GM18502 (cell line): ENCODE data around the gene POU2F3.

Experiments used
- ATAC-seq: cut with Tn5 transposase; IDR thresholded peaks from one replicate; pipeline ENCODE4 v1.9.1; 2021; ENCODE audit warnings: mild to moderate bottlenecking; ENCODE audit not compliant: unreplicated experiment, poor library complexity

The POU2F3 gene

DNA sequence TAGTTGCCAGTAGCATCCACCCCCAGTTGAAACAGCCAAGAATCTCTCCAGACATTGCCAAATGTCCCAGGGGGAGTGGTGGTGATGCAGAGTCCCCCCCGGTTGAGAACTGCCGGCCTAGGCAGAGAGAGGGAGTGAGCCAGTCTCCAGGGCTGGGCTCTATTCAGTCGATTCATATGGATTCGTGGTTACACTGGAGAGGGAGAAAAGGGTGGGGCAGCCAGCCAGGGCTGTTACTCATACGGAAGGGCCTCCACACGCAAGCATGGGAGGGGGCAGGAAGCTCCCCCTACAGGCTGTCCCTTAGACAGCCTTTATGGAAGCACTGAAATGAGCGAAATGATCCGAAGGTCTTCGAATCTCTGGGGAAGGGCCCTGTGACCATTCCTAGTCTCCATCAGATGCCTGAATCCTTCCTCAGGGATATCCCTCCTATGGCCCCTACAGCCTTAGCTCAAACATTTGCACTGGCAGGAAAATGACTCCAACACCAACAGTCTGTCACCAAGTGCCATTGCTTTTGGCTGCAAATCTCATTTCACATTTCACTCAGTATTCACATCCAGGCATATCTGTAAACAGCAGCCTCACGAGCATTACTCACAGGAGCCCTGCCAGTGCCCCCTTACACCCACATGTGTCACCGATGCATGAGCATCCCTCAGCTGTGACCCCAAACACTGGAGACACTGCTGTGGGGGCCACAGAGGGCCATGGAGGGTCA lies 66.7 kb downstream of the POU2F3 start:
- ATAC-seq = no peak

DNA sequence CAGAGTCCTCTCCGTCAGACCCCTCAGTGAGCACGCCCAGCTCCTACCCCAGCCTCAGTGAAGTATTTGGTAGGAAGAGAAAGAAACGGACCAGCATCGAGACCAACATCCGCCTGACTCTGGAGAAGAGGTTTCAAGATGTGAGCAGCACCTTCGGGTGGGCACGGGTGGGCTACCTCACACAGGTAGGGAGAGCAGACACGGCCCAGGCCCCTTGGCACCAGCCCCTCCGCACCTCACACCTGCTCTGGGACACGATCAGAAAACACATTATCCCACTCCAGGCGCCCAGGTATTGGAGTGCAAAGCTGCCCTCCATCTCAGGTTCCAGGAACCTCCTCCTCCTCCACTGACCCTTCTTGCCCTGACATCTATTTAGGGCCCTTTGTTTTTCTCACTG lies 67.5 kb downstream of the POU2F3 start:
- ATAC-seq = no peak

DNA sequence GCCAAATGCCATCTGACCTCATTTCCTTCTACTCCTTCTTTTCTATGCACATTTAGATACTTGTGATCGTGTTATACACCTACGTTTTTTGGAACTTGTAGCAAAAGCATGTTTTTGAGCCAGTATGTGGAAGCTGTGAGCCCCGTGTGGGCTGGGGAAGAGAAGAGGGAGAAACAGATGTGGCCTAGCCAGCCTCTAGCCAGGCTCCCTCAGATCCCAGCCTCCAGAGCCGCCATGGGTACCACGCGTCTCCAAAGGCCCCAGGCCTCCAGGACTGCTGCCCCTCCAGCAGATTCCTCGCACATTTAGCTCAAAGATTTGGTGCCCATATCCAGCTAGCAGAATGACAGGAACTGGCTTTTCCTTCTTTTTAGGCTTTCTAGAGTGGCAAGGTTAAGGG lies 68.1 kb downstream of the POU2F3 start:
- no peak for ATAC-seq

DNA sequence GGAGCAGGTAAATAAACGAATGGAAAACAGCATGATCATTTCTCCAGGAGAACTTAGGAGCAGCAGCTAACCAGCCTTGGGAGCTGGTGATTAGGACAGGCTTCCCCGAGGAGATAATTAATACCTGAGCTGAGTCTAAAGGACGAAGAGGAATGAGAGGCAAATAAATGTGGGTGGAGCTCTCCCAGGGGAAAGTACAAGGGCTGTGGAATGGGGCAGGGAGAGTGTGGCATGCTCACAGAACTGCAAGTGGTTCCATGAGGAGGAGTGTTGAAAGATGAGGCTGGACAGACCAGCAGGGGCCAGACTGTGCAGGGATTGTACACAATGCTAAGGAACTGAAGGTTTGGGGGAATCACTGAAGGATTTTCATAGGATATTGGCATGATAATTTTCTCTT lies 70.9 kb downstream of the POU2F3 start:
- no peak for ATAC-seq

DNA sequence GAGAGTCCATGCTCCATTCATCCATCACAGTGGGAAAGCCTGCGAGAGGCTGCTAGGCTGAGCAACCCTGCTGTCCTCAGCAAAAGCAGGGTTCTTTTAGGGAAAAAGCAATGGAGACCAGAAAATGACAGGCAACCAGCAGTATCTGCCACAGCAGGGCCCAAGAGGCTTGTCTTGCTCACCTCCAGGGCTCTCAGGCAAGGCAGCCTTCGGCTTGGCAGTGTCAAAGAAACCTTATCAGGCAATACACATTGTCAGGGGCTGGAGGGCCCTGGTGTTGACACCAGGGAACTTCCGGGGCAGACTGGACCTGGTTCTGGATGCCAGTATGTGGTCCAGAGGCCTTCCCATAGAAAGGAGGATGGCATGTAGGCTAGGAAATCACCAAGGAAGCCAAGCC lies 74.9 kb downstream of the POU2F3 start:
- no peak for ATAC-seq

DNA sequence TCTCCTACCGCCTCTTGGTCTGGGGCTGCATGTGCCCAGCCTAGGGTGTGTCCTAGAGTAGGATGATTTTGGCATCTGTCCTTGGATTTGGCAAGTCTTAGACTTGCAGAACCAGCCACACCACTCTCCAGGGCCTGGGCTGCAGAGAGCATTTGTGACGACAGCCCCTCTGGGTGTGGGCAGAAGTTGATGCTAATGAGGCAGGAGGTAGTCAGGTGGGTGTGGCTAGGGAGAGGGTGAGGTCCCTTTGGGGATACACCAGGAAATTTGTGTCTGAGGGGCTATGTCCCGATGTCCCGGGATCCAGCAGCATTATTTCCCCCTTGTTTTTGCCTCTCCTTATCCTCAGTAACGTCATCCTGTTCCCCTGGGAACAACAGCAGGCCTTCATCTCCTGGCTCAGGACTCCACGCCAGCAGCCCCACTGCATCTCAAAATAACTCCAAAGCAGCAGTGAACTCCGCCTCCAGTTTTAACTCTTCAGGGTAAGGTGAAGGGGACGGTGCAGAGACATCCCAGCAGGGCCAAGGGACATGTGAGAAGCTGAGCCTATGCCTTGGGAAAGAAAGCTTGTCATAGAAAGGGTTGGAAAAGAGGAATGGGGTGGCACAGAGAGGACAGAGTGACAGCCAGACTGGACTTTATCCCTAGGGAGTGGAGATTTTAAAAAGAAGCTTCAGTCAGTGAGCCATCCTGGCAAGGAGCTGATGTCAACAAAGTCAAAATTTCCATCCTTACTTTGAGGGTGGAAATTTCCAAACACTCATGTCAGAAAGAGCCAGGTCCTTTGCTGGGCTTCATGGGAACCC lies 77.1 kb downstream of the POU2F3 start:
- ATAC-seq = no peak

DNA sequence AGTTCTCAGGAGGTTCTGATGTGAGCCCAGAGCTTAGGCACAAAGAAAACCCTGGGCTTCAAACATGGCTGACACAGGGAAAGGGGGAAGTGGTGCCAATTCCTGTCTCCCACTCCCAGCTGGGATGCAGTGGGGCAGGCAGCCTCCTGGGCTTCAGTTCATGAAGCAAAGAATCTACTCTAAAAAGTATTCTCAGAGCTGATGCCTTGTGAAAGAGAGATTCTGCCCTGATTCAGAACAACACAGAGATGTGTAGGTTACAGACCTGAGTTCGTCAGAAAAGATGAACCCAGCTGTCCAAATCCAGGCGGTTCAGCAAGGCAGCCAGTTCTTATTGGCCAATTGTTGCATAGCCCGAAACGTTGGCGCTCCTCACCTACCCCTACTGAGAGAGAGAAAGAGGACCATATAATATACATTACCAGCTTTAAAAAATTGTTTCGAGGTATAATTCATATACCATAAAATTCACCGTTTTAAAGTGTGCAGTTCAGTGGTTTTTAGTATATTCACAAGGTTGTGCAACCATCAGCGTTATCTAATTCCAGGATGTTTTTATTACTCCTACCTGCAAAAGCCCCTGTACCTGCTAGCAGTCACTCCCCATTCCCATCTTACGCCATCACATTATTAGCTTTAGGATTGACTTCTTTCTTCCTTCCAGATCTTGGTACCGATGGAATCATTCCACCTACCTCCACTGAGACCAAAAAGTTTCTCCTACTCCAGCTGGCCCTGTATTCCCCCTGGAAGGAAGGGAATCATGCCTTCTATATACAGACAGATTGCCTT lies 77.9 kb downstream of the POU2F3 start:
- no peak for ATAC-seq

DNA sequence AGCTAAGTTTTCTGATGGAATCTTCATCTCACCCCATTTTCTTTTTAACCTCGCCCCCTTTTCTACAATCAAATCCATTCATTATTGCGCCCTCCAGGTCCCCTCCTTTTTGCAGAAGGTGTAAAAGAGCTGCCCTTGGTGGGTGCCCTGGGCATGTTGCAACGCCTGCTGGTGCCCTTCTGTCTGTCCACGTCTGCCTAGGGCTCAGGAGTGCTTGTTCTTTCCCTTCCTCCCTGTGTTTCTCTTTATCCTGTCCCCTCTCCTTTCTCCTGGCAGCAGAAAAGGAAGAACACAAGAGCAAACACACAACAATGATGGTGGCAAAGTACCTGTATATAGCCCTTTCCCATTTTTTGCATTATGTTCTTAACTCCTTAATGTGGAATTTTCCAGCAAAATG lies 79.0 kb downstream of the POU2F3 start:
- ATAC-seq = no peak

DNA sequence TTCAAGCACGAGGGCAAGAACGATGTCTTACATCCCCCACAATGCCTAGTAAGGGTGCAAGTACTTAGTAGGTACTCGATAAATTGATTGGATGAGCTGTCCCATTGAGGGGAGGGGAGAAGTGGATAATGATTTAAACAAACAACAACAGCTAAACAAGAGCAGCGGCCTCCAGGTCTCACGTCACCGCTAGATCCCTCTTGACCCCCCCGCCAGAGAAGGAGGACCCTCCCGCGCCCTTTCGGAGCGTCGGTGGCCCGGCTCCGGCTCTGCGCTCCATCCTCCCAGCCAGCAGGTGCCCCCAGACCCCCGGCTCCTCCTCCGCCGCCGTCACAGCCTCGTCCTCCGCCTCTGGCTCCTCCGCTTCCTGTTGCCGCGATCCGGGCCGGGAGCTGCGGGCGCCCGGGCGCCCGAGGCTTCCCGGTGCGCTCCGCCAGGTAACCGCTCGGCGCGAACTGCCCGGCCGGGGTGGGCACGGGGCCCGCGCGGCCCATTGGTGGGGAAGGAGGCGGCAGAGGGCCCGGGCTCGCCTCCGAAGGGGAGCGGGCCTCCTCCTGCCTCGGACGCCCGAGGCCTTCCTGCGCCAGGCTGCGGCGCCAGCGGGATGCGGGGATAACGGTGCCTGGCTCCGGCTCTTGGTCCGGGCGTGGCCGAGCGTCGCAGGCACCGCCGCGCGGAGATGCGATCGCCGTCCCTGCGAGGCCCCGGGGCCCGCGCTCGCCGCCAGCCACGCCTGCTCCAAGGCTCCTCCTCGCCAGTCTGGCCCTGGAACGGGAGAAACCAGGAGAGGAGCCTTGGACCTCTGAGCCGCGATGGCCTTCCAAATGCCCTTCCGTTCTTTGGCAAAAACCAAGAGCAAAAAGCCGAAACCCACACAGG lies 85.2 kb downstream of the POU2F3 start, which contains the start of gene TLCD5:
TSS of gene TLCD5 (plus strand) at position 368 of the 879 bp plus-strand sequence. CDS start 2,143 bp downstream, outside the sequence.
- peak; percentile 71 for ATAC-seq

DNA sequence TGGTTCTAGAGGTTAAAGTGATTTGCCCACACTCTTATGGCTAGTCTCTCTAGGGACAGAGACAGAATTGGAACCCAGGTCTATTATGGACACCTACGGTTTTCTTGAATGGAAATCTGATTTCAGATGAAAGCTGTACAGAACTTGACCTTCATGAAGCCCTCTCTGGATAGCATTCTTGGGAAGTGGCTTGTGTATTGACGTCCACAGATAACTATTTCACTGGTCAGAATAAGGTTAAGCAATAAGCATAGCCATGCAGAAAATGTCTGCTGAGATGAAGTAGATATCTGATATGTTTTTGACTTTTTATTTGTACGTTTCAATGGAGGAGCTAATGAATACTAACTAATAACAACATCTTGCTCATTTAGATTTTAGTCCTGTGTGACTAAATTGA lies 86.3 kb downstream of the POU2F3 start:
- ATAC-seq = no peak

DNA sequence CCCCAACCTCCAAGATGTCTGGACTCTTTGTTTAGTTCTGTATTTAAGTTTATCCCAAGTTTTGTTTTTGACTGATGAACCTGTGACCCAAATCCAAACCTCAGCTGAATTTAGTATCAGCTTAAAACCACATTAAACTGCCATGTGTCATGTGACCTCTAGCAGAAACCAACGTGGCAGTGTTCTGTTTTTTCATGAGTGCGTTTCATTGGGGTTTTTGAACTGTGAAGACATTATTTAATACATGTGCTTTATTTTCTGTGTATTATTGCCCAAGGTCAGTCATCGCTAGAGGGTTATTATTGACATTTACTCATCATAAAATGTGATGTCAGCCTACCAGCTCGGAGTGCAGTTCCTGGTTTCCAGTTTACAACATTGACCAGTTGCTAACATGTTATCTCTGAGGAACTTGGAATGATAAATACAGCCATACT lies 86.9 kb downstream of the POU2F3 start:
- no peak for ATAC-seq

DNA sequence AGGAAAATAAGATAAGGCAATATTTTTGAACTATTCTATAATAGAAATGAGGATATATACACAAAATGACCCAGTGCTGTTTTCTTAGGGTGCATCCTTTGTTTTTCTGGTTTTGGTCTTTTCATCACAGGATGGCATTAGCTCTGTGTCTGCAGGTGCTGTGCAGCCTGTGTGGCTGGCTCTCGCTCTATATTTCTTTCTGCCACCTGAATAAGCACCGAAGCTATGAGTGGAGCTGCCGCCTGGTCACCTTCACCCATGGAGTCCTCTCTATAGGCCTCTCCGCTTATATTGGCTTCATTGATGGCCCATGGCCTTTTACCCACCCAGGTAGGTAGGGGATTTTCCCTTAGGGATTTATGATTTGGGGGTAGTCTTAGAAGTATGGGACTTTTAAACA lies 87.4 kb downstream of the POU2F3 start:
- no peak for ATAC-seq

DNA sequence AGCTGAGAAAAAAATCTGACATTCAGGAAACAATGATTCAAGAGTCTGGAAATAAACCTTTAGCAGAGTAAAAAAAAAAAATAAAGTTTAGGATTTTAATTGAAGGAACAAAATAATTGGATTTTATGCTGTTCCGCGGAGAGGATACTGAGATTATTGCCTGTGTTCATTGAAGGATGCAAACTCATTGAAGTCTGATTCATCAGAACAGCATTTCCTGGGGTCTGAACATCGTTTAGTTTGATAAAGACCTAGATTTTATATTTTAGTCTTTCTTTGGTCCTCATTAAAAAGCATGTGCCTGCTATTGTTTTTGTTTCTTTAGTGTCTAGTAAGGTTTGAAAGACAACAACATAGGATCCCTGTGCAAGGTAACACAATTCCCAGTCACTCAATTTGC lies 89.6 kb downstream of the POU2F3 start:
- ATAC-seq = no peak

DNA sequence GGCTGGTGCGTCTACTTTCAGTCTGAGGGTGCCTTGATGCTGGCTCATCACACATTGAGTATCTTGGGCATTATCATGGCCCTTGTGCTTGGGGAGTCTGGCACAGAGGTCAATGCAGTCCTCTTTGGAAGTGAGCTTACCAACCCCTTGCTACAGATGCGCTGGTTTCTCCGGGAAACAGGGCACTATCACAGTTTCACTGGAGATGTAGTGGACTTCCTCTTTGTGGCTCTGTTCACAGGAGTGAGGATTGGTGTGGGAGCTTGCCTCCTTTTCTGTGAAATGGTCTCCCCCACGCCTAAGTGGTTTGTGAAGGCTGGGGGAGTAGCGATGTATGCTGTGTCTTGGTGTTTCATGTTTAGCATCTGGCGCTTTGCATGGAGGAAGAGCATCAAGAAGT lies 90.1 kb downstream of the POU2F3 start:
- ATAC-seq = no peak

DNA sequence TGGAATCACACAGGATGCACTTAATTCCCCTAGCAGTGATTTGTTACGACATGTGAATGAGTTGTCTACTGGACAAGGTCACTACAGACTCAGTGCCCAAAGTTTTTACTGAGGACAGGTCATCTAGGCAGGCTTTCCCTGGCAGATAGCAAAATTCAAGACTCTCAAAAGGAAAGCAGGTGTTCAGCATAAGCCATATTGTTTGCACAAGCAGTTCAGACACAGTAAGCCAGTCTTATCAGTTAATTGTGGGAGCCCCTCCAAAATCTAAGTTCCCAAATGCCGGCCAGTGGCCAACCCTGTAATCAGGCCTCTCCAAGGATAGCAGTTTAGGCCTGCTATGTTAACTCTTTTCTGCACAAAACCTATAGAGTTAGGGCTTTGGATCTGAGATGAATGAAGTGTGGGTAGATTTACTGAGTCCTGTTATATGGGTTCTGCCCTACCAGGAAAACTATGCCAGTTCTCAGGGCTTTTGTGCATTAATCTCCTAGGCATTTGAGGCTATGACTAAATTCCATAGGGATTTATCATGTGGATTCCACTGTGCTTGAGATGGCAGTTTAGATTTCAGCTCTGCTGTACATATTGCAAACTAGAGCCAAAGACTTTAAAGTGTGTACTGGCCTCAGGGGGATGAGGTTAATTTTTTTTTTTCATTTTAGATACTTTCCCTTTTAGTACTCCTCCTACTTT lies 91.5 kb downstream of the POU2F3 start:
- ATAC-seq = no peak

DNA sequence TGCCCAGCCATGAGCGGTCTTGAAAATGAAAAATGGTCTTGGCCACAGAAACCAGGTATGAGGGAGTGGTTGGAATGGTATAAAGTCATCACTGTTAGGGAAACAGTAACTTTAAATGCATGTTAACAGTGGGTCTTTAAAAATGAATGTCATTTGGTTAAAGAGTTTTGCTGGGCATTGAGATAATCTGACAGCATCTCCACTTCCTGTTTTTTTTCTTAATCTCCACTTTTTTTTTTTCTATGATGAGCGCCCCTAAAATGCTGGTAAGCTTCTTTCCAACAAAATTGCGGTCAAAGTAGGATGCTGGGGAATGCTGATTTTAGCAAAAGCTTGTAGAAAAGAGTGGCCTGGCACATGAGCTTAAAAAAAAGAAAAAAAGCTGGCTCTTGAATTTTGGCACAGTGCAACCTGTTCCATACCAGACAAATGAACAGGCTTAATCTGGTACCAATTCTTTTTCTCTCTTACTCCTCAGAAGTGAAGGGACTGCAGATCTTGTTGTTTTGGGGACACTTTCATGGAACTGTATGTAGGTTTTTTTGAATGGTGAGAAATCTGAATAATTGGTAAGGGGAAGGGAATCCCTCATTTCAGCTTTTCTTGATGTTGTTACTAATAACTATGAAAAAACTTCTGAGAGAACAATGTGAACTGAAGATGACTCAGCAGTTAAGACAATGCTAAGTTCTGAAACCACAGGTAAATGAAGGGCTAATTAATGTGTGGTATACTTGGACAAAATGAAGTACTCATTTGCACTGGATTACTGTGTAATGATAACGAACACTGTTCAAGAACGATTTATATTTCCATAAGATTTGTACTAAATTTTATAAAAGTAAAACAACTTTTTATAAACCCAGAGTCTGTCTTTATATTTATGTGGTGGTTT lies 93.1 kb downstream of the POU2F3 start:
- ATAC-seq = no peak

DNA sequence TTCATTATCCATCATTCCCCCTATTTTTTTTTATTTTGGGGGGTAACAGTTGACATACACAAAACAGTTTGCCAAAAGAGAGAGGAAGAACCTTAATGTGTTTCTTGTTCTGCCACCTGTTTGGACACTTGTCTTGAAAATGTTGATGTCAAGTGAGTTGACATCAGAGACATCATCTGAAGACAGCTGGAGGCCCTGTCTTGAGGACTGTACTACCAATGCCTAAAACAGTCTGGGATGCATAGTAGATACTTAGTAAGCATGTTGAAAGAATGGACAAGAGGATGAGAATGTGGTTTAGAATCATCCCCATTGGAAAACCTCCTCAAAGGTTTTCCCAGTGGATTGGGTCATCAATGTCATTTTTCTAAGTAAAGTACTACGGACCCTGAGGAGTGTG lies 93.9 kb downstream of the POU2F3 start:
- no peak for ATAC-seq

DNA sequence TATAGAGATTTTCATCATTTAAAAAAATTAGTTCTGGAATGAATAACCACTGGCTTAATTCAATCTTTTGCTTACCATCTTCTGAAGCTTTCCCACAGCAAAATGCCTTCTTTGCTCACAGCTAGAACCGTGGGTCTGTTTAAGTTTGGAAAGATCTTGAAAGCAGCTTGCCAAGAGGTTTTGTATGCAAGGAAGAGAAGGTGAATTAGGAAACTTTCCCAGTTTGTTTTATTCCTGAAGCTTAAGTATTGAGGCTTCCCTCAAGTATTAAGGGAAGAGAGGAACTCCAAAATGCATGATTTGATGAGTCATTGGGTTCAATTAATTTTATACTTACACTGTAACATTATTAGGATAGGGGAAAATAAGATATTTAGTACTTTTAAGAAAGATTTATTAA lies 94.4 kb downstream of the POU2F3 start:
- ATAC-seq = no peak
